ENCODE data around the gene PEX14. TPM values are rescaled to one million over a fixed set of nuclear protein-coding genes. Genes with fewer than 3 reads are reported as not detected.

The PEX14 gene
- total and polyA plus RNA-seq, 2 experiments from 2014 or later: 17.6 to 19.6 TPM

DNA sequence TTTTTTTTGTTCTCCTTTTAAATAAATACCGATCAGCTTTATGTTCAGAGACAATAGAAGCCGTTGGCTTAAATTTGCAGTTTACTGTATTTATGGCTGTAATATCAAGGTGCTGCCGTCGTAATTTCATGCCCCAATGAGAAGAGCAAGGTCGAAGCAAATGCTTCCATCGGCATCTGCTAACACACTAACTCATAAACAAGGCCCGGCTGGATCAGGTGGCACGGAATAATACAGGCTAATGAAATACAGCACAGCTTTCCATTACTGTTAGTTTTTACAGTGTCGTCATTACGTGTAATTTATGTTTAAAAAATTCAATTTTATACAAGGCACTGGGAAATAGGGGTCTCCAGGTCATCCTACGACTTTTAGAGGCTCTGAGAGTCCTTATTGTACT is 119.0 kb downstream of the PEX14 start:
- peaks cover 2% of the 10 kb centered on the region; the same call in 1 of the 2 replicates for H3F3A ChIP-seq (replicated peaks; ENCODE audit: low read depth)
- H3K27ac ChIP-seq (ENCODE audit: low read depth): peak overlapping the region; percentile 91; the same call in 1 of the 2 replicates
- TF ChIP-seq ZNF114 (CRISPR knock-in tag; IDR thresholded peaks at IDR 0.05) (no peak), EZH2 (IDR thresholded peaks at IDR 0.05; ENCODE audit: low read depth, unreplicated experiment) (no peak), ZNF331 (CRISPR knock-in tag; IDR thresholded peaks at IDR 0.05; ENCODE audit: low read depth) (no peak), STAT1 (IDR thresholded peaks at IDR 0.05; ENCODE audit: unreplicated experiment) (no peak), JUNB (IDR thresholded peaks at IDR 0.05; ENCODE audit: unreplicated experiment) (no peak), POLR2AphosphoS5 (IDR thresholded peaks at IDR 0.05; ENCODE audit: low read depth) (no peak), CREB1 (CRISPR knock-in tag; IDR thresholded peaks at IDR 0.05; ENCODE audit: low read depth) (no peak), EZH2phosphoT487 (IDR thresholded peaks at IDR 0.05; ENCODE audit: unreplicated experiment) (no peak), ETS1 (IDR thresholded peaks at IDR 0.05) (no peak), NANOG (IDR thresholded peaks at IDR 0.05; ENCODE audit: borderline replicate concordance) (no peak), CTCF (conservative IDR thresholded peaks at IDR 0.05; ENCODE audit: low read depth in 2 of 2) (no peak)
- TF ChIP-seq, protein P1, sequence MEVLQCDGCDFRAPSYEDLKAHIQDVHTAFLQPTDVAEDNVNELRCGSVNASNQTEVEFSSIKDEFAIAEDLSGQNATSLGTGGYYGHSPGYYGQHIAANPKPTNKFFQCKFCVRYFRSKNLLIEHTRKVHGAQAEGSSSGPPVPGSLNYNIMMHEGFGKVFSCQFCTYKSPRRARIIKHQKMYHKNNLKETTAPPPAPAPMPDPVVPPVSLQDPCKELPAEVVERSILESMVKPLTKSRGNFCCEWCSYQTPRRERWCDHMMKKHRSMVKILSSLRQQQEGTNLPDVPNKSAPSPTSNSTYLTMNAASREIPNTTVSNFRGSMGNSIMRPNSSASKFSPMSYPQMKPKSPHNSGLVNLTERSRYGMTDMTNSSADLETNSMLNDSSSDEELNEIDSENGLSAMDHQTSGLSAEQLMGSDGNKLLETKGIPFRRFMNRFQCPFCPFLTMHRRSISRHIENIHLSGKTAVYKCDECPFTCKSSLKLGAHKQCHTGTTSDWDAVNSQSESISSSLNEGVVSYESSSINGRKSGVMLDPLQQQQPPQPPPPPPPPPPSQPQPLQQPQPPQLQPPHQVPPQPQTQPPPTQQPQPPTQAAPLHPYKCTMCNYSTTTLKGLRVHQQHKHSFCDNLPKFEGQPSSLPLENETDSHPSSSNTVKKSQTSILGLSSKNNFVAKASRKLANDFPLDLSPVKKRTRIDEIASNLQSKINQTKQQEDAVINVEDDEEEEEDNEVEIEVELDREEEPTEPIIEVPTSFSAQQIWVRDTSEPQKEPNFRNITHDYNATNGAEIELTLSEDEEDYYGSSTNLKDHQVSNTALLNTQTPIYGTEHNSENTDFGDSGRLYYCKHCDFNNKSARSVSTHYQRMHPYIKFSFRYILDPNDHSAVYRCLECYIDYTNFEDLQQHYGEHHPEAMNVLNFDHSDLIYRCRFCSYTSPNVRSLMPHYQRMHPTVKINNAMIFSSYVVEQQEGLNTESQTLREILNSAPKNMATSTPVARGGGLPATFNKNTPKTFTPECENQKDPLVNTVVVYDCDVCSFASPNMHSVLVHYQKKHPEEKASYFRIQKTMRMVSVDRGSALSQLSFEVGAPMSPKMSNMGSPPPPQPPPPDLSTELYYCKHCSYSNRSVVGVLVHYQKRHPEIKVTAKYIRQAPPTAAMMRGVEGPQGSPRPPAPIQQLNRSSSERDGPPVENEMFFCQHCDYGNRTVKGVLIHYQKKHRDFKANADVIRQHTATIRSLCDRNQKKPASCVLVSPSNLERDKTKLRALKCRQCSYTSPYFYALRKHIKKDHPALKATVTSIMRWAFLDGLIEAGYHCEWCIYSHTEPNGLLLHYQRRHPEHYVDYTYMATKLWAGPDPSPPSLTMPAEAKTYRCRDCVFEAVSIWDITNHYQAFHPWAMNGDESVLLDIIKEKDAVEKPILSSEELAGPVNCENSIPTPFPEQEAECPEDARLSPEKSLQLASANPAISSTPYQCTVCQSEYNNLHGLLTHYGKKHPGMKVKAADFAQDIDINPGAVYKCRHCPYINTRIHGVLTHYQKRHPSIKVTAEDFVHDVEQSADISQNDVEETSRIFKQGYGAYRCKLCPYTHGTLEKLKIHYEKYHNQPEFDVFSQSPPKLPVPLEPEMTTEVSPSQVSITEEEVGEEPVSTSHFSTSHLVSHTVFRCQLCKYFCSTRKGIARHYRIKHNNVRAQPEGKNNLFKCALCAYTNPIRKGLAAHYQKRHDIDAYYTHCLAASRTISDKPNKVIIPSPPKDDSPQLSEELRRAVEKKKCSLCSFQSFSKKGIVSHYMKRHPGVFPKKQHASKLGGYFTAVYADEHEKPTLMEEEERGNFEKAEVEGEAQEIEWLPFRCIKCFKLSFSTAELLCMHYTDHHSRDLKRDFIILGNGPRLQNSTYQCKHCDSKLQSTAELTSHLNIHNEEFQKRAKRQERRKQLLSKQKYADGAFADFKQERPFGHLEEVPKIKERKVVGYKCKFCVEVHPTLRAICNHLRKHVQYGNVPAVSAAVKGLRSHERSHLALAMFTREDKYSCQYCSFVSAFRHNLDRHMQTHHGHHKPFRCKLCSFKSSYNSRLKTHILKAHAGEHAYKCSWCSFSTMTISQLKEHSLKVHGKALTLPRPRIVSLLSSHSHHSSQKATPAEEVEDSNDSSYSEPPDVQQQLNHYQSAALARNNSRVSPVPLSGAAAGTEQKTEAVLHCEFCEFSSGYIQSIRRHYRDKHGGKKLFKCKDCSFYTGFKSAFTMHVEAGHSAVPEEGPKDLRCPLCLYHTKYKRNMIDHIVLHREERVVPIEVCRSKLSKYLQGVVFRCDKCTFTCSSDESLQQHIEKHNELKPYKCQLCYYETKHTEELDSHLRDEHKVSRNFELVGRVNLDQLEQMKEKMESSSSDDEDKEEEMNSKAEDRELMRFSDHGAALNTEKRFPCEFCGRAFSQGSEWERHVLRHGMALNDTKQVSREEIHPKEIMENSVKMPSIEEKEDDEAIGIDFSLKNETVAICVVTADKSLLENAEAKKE (CRISPR knock-in tag; IDR thresholded peaks at IDR 0.05): no peak
- TF ChIP-seq, protein P2, sequence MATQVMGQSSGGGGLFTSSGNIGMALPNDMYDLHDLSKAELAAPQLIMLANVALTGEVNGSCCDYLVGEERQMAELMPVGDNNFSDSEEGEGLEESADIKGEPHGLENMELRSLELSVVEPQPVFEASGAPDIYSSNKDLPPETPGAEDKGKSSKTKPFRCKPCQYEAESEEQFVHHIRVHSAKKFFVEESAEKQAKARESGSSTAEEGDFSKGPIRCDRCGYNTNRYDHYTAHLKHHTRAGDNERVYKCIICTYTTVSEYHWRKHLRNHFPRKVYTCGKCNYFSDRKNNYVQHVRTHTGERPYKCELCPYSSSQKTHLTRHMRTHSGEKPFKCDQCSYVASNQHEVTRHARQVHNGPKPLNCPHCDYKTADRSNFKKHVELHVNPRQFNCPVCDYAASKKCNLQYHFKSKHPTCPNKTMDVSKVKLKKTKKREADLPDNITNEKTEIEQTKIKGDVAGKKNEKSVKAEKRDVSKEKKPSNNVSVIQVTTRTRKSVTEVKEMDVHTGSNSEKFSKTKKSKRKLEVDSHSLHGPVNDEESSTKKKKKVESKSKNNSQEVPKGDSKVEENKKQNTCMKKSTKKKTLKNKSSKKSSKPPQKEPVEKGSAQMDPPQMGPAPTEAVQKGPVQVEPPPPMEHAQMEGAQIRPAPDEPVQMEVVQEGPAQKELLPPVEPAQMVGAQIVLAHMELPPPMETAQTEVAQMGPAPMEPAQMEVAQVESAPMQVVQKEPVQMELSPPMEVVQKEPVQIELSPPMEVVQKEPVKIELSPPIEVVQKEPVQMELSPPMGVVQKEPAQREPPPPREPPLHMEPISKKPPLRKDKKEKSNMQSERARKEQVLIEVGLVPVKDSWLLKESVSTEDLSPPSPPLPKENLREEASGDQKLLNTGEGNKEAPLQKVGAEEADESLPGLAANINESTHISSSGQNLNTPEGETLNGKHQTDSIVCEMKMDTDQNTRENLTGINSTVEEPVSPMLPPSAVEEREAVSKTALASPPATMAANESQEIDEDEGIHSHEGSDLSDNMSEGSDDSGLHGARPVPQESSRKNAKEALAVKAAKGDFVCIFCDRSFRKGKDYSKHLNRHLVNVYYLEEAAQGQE (IDR thresholded peaks at IDR 0.05; ENCODE audit: unreplicated experiment): no peak
- DNase-seq (ENCODE audit: low spot score): no peak
- Mint-ChIP-seq H3K4me3 (no peak overlapping the region), H3K27me3 (ENCODE audit: insufficient read depth, low read depth, poor library complexity) (peaks cover 19% of the 10 kb centered on the region), H3K4me1 (peaks cover 71% of the 10 kb centered on the region), H3K36me3 (ENCODE audit: low read depth) (no peaks in the 10 kb centered on the region), H3K27ac (no peak overlapping the region), H3K9me3 (no peaks in the 10 kb centered on the region)
- H3K4me2 ChIP-seq: no peak overlapping the region
- peaks cover 59% of the 10 kb centered on the region for H3K4me1 ChIP-seq (ENCODE audit: insufficient read depth)
- H3K36me3 ChIP-seq (ENCODE audit: insufficient read depth): no peaks in the 10 kb centered on the region
- H2AFZ ChIP-seq: no peak overlapping the region
- H3K79me2 ChIP-seq (replicated peaks; ENCODE audit: insufficient read depth): no peaks in the 10 kb centered on the region
- H3K9me2 ChIP-seq (ENCODE audit: insufficient read depth): no peaks in the 10 kb centered on the region
- ATAC-seq: no peak
- H3K4me3 ChIP-seq: no peak overlapping the region
- H3K27me3 ChIP-seq (ENCODE audit: insufficient read depth): no peaks in the 10 kb centered on the region
- H4K20me1 ChIP-seq (replicated peaks; ENCODE audit: insufficient read depth): no peaks in the 10 kb centered on the region; the same call in 1 of the 2 replicates

Data from GM23338 (cell line).